CD4-positive, CD25-positive, alpha-beta regulatory T cell (primary cell): Measurements from ENCODE around the gene PRKAA2. TPM values are rescaled to one million over a fixed set of nuclear protein-coding genes. Genes with fewer than 3 reads are reported as not detected.
"Not testable (repeated sequence)": the region's sequence is repeated elsewhere in the genome, so short reads cannot be mapped to it uniquely, and the experiment has no call there.

Experiments used
- ATAC-seq, 2 donors: fragments of 150-1000 bp; cut with Tn5 transposase; one replicate each; pipeline ENCODE4 v1.10.0; 2021; ENCODE audit warnings: low read depth in 2 of 2, moderate number of reproducible peaks in 2 of 2, moderate library complexity in 1 of 2
- DNase-seq, 3 donors: peaks; one replicate each; pipeline versions ENCODE4 v3.0.0 to v3.0.0-alpha.2; 2012 to 2022; ENCODE audit warnings: mixed read lengths in 1 of 3
- H3K27ac ChIP-seq: one replicate; pipeline ENCODE4 v1.7.0; 2013; ENCODE audit warnings: mild to moderate bottlenecking, low read length; ENCODE audit not compliant: insufficient read depth, poor library complexity, severe bottlenecking
- H3K27me3 ChIP-seq: one replicate; pipeline ENCODE4 v1.7.0; 2013; ENCODE audit warnings: low read length; ENCODE audit not compliant: control insufficient read depth, insufficient read depth
- H3K36me3 ChIP-seq: one replicate; pipeline ENCODE4 v1.7.0; 2013; ENCODE audit warnings: mild to moderate bottlenecking, low read length, moderate library complexity; ENCODE audit not compliant: control insufficient read depth, insufficient read depth
- H3K4me1 ChIP-seq: 2 replicates; pipeline ENCODE4 v1.7.0; 2013; ENCODE audit warnings: mild to moderate bottlenecking, low read length; ENCODE audit not compliant: insufficient read depth, control insufficient read depth, poor library complexity, severe bottlenecking
- H3K4me3 ChIP-seq: one replicate; pipeline ENCODE4 v1.7.0; 2013; ENCODE audit warnings: low read depth, mild to moderate bottlenecking, low read length, moderate library complexity
- H3K9me3 ChIP-seq, 2 experiments: 1 replicate in 1 of 2; 2 replicates in 1 of 2; pipeline ENCODE4 v1.7.0; 2013; ENCODE audit warnings: low read length in 2 of 2, mild to moderate bottlenecking in 1 of 2, moderate library complexity in 1 of 2; ENCODE audit not compliant: control insufficient read depth in 2 of 2
- H3K27ac Mint-ChIP-seq, 3 donors: one replicate each; pipeline ENCODE4 v1.8.0; 2020 to 2022; ENCODE audit warnings: mild to moderate bottlenecking in 3 of 3, mixed read lengths in 3 of 3, moderate library complexity in 2 of 3
- H3K27me3 Mint-ChIP-seq: one replicate; pipeline ENCODE4 v1.8.0; 2022; ENCODE audit warnings: mild to moderate bottlenecking, mixed read lengths
- H3K36me3 Mint-ChIP-seq: one replicate; pipeline ENCODE4 v1.8.0; 2020; ENCODE audit warnings: mixed read lengths
- H3K4me1 Mint-ChIP-seq, 4 donors: one replicate each; pipeline ENCODE4 v1.8.0; 2020 to 2022; ENCODE audit warnings: mixed read lengths in 4 of 4, mild to moderate bottlenecking in 1 of 4
- H3K4me3 Mint-ChIP-seq, 4 donors: one replicate each; pipeline ENCODE4 v1.8.0; 2020 to 2022; ENCODE audit warnings: mild to moderate bottlenecking in 4 of 4, mixed read lengths in 4 of 4, moderate library complexity in 3 of 4
- H3K9me3 Mint-ChIP-seq, 7 donors: one replicate each; pipeline ENCODE4 v1.8.0; 2020 to 2022; ENCODE audit warnings: mixed read lengths in 7 of 7, mild to moderate bottlenecking in 3 of 7, moderate library complexity in 2 of 7
- polyA plus RNA-seq, 4 donors: library from polyadenylated mRNA; unstranded; fragments of 300-500 nt; fragmentation: Illumina TruSeq; gene quantifications; one replicate each; pipeline ENCODE4 v1.2.3, GENCODE V29; 2021
- total RNA-seq: library from RNA; stranded (reverse); gene quantifications from one replicate; pipeline ENCODE4 v1.2.3, GENCODE V29; 2022

Gene PRKAA2
- not detected for total RNA-seq
- polyA plus RNA-seq, result not detected

- Histone ChIP-seq H3K36me3 (no peaks in the 10 kb centered on the region), H3K27me3 (peaks cover 23% of the 10 kb centered on the region), H3K27ac (no peak within 1 kb of the TSS), H3K9me3 (no peaks in the 10 kb centered on the region), H3K4me3 (no peak within 1 kb of the TSS), H3K4me1 (no peaks in the 10 kb centered on the region)
- ATAC-seq (peak in 1 of 2 donors; percentile 18), DNase-seq (no peak)
- Mint-ChIP-seq H3K4me1 (peaks cover 0 to 6% (median 2%) of the 10 kb centered on the region in 4 donors), H3K4me3 (peak within 1 kb of the TSS in 2 of 4 donors; percentile 43 to 74), H3K36me3 (no peaks in the 10 kb centered on the region), H3K27me3 (peaks cover 31% of the 10 kb centered on the region), H3K9me3 (peaks cover 0 to 6% (median 0%) of the 10 kb centered on the region in 7 donors), H3K27ac (no peak within 1 kb of the TSS)
Observed at GRCh38 chr1:56644919-56645676, at the start of gene PRKAA2. TSS of gene PRKAA2 (plus strand) at chr1:56645314. CDS start at chr1:56645388, 74 bp downstream.

GRCh38 chr1:56595397-56596191, 49.5 kb upstream of the PRKAA2 start:
- not testable (repeated sequence) for H3K27ac ChIP-seq, H3K27me3 Mint-ChIP-seq, H3K4me1 ChIP-seq, H3K9me3 Mint-ChIP-seq, H3K27ac Mint-ChIP-seq, H3K9me3 ChIP-seq, ATAC-seq, DNase-seq, H3K36me3 Mint-ChIP-seq, H3K4me3 Mint-ChIP-seq, H3K36me3 ChIP-seq, H3K4me3 ChIP-seq, H3K4me1 Mint-ChIP-seq, H3K27me3 ChIP-seq

- not testable (repeated sequence) for H3K36me3 ChIP-seq, H3K4me3 Mint-ChIP-seq, ATAC-seq, H3K9me3 ChIP-seq, H3K4me1 Mint-ChIP-seq, H3K36me3 Mint-ChIP-seq, H3K27ac ChIP-seq, DNase-seq, H3K27ac Mint-ChIP-seq, H3K4me3 ChIP-seq, H3K27me3 ChIP-seq, H3K27me3 Mint-ChIP-seq, H3K4me1 ChIP-seq
- H3K9me3 Mint-ChIP-seq, result peaks cover 0 to 18% (median 6%) of the 10 kb centered on the region in 7 donors
Observed at GRCh38 chr1:56610097-56610496, 35.0 kb upstream of the PRKAA2 start.

- DNase-seq, H3K36me3 ChIP-seq, H3K27me3 ChIP-seq, ATAC-seq, H3K4me1 Mint-ChIP-seq, H3K27me3 Mint-ChIP-seq, H3K4me1 ChIP-seq, H3K4me3 Mint-ChIP-seq, H3K4me3 ChIP-seq, H3K27ac Mint-ChIP-seq, H3K36me3 Mint-ChIP-seq, H3K27ac ChIP-seq, H3K9me3 ChIP-seq: not testable (repeated sequence)
- H3K9me3 Mint-ChIP-seq, result peaks cover 0 to 18% (median 6%) of the 10 kb centered on the region in 7 donors
Observed at GRCh38 chr1:56610770-56611169, 34.3 kb upstream of the PRKAA2 start.

- Histone ChIP-seq H3K27ac (no peak overlapping the region), H3K4me1 (no peaks in the 10 kb centered on the region), H3K36me3 (no peaks in the 10 kb centered on the region), H3K27me3 (no peaks in the 10 kb centered on the region), H3K4me3 (no peak overlapping the region), H3K9me3 (no peaks in the 10 kb centered on the region)
- H3K4me3 Mint-ChIP-seq, result no peak overlapping the region
- H3K27me3 Mint-ChIP-seq, result no peaks in the 10 kb centered on the region
- no peak for ATAC-seq
- no peak overlapping the region for H3K27ac Mint-ChIP-seq
- H3K4me1 Mint-ChIP-seq, result no peaks in the 10 kb centered on the region
- no peaks in the 10 kb centered on the region for H3K36me3 Mint-ChIP-seq
- H3K9me3 Mint-ChIP-seq, result peaks cover 0 to 14% (median 3%) of the 10 kb centered on the region in 7 donors
- no peak for DNase-seq
Observed at GRCh38 chr1:56617141-56617540, 28.0 kb upstream of the PRKAA2 start.

GRCh38 chr1:56625819-56626440, 19.2 kb upstream of the PRKAA2 start:
- peaks cover 0 to 9% (median 0%) of the 10 kb centered on the region in 7 donors for H3K9me3 Mint-ChIP-seq
- no peak overlapping the region for H3K27ac Mint-ChIP-seq
- peaks cover 4% of the 10 kb centered on the region for H3K27me3 Mint-ChIP-seq
- no peak overlapping the region for H3K27ac ChIP-seq
- H3K4me1 ChIP-seq, result no peaks in the 10 kb centered on the region
- no peaks in the 10 kb centered on the region for H3K9me3 ChIP-seq
- H3K4me3 ChIP-seq, result no peak overlapping the region
- H3K36me3 Mint-ChIP-seq, result no peaks in the 10 kb centered on the region
- DNase-seq, result no peak
- no peaks in the 10 kb centered on the region for H3K27me3 ChIP-seq
- ATAC-seq, result no peak
- no peaks in the 10 kb centered on the region for H3K4me1 Mint-ChIP-seq
- H3K4me3 Mint-ChIP-seq, result no peak overlapping the region
- H3K36me3 ChIP-seq, result no peaks in the 10 kb centered on the region

- no peak overlapping the region for H3K27ac Mint-ChIP-seq
- H3K36me3 Mint-ChIP-seq, result no peaks in the 10 kb centered on the region
- peaks cover 0 to 8% (median 0%) of the 10 kb centered on the region in 7 donors for H3K9me3 Mint-ChIP-seq
- H3K4me3 Mint-ChIP-seq, result no peak overlapping the region
- no peak for ATAC-seq
- H3K9me3 ChIP-seq, result no peaks in the 10 kb centered on the region
- no peaks in the 10 kb centered on the region for H3K36me3 ChIP-seq
- H3K27me3 ChIP-seq, result no peaks in the 10 kb centered on the region
- no peak overlapping the region for H3K27ac ChIP-seq
- H3K4me1 ChIP-seq, result no peaks in the 10 kb centered on the region
- H3K27me3 Mint-ChIP-seq, result peaks cover 4% of the 10 kb centered on the region
- H3K4me3 ChIP-seq, result no peak overlapping the region
- no peak for DNase-seq
- no peaks in the 10 kb centered on the region for H3K4me1 Mint-ChIP-seq
Observed at GRCh38 chr1:56626546-56626945, 18.6 kb upstream of the PRKAA2 start.
